Measurements from ENCODE around the gene ARHGAP12.

ARHGAP12 gene

GRCh38 chr10:31761156-31761555 lies 167.5 kb downstream of the ARHGAP12 start:
- DNase-seq, result no peak

GRCh38 chr10:31760674-31761081 lies 168.0 kb downstream of the ARHGAP12 start:
- peak; percentile 8 for DNase-seq

GRCh38 chr10:31759799-31760626 lies 168.6 kb downstream of the ARHGAP12 start:
- DNase-seq, result peak; percentile 98

- DNase-seq, result peak; percentile 40
Observed at GRCh38 chr10:31759124-31759798, 169.4 kb downstream of the ARHGAP12 start.

GRCh38 chr10:31758495-31758894 lies 170.1 kb downstream of the ARHGAP12 start:
- DNase-seq, result no peak

- DNase-seq, result no peak
Observed at GRCh38 chr10:31757831-31758230, 170.8 kb downstream of the ARHGAP12 start.

- DNase-seq, result no peak
Observed at GRCh38 chr10:31757386-31757791, 171.2 kb downstream of the ARHGAP12 start.

- no peak for DNase-seq
Observed at GRCh38 chr10:31756729-31757110, 171.9 kb downstream of the ARHGAP12 start.

GRCh38 chr10:31756101-31756728 lies 172.4 kb downstream of the ARHGAP12 start:
- DNase-seq, result no peak

Measured in CD4-positive, alpha-beta T cell treated with Interleukin-10 for 1 hour (primary cell).